ENCODE results near the gene LRRC37A3. TPM values are rescaled to one million over a fixed set of nuclear protein-coding genes. Genes with fewer than 3 reads are reported as not detected.
A peak's percentile ranks its signal among the peaks of the same experiment; 100 is the strongest.
"Not testable (repeated sequence)": the region's sequence is repeated elsewhere in the genome, so short reads cannot be mapped to it uniquely, and the experiment has no call there.

LRRC37A3 gene
- total and polyA plus RNA-seq, 7 donors, result 2.2 to 17.7 (median 4.4) TPM; not detected in 2

GRCh38 chr17:64930374-64930773 is 11.1 kb upstream of the LRRC37A3 start:
- H3K9me3 ChIP-seq; H3K27ac ChIP-seq; intact Hi-C loops (cut with DNase I); H3K27me3 ChIP-seq; H3K4me3 ChIP-seq; DNase-seq; H3K4me1 ChIP-seq; H3K36me3 ChIP-seq: not testable (repeated sequence)
- 88 to 92% methylated on average over 7 of the region's 7 CpGs for WGBS, 2 donors

GRCh38 chr17:64929419-64930209 is 10.3 kb upstream of the LRRC37A3 start:
- not testable (repeated sequence) for DNase-seq, H3K36me3 ChIP-seq, H3K9me3 ChIP-seq, H3K27ac ChIP-seq, H3K4me1 ChIP-seq, H3K27me3 ChIP-seq, H3K4me3 ChIP-seq
- intact Hi-C loops (cut with DNase I), result loop anchor here (5.0 kb wide), 1 partner anchor 208 kb away; the partner anchor contains the start of gene RGS9
- 86 to 87% methylated on average over 6 of the region's 6 CpGs for WGBS, 2 donors

- intact Hi-C loops (cut with DNase I), result loop anchor here (5.0 kb wide), 1 partner anchor 209 kb away; the partner anchor contains the start of gene RGS9
- H3K36me3 ChIP-seq, H3K4me3 ChIP-seq, H3K9me3 ChIP-seq, H3K4me1 ChIP-seq, H3K27ac ChIP-seq, DNase-seq, H3K27me3 ChIP-seq: not testable (repeated sequence)
- 71 to 88% methylated on average over 3 of the region's 3 CpGs for WGBS, 2 donors
Observed at GRCh38 chr17:64928701-64929100, 9.4 kb upstream of the LRRC37A3 start.

GRCh38 chr17:64927444-64927843 is 8.2 kb upstream of the LRRC37A3 start:
- not testable (repeated sequence) for H3K4me1 ChIP-seq, H3K4me3 ChIP-seq, H3K36me3 ChIP-seq, H3K27me3 ChIP-seq, H3K9me3 ChIP-seq, DNase-seq
- 0 to 2% methylated on average over 2 of the region's 2 CpGs for WGBS, 2 donors
- H3K27ac ChIP-seq, result peak overlapping the region in 2 of 4 donors; percentile 29 to 41
- intact Hi-C loops (cut with DNase I), result loop anchor here (5.0 kb wide), 1 partner anchor 210 kb away; the partner anchor contains the start of gene RGS9
- TF ChIP-seq, protein P1, sequence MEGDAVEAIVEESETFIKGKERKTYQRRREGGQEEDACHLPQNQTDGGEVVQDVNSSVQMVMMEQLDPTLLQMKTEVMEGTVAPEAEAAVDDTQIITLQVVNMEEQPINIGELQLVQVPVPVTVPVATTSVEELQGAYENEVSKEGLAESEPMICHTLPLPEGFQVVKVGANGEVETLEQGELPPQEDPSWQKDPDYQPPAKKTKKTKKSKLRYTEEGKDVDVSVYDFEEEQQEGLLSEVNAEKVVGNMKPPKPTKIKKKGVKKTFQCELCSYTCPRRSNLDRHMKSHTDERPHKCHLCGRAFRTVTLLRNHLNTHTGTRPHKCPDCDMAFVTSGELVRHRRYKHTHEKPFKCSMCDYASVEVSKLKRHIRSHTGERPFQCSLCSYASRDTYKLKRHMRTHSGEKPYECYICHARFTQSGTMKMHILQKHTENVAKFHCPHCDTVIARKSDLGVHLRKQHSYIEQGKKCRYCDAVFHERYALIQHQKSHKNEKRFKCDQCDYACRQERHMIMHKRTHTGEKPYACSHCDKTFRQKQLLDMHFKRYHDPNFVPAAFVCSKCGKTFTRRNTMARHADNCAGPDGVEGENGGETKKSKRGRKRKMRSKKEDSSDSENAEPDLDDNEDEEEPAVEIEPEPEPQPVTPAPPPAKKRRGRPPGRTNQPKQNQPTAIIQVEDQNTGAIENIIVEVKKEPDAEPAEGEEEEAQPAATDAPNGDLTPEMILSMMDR (IDR thresholded peaks at IDR 0.05), result peak; percentile 58 to 77 (median 66)

DNA sequence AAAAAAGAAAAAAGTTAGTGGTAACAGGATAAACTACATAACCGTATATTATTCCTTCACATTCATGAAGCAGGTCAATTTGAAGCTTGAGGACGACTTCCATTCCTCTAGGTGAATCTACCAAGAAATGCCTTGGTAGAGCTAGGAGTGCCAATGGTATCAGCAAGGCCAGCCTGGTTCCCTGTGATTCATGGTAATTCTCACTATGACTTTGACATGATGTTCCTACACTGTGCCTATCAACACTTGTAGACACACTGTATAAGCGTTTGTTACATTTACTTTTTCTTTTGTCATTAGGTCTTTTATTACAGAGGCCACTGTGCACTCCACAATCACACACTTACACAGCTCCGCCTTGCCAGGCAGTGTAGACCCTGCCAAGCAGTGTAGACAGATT is 7.2 kb upstream of the LRRC37A3 start:
- not testable (repeated sequence) for H3K9me3 ChIP-seq, H3K27ac ChIP-seq, DNase-seq, H3K4me1 ChIP-seq, H3K27me3 ChIP-seq, H3K36me3 ChIP-seq, H3K4me3 ChIP-seq
- WGBS, 2 donors, result 89 to 90% methylated on average over 4 of the region's 4 CpGs
- intact Hi-C loops (cut with DNase I), result loop anchor here (5.0 kb wide), 1 partner anchor 211 kb away; the partner anchor contains the start of gene RGS9

DNA sequence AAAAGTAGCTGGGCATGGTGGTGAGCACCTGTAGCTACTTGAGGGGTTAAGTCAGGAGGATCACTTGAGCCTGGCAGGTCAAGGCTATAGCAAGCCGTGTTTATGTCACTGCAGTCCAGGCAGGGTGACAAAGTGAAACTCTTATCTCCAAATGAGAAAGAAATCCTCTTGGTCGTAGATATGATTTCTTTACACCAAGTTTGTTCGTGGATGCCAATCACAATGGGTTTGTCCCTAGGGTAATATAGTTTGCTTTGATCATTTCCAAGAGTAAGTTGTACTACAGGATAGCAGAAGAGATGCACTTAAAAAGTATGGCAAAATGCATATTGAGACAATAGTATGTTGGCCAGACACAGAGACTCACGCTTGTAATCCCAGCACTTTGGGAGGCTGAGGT is 6.0 kb upstream of the LRRC37A3 start:
- H3K9me3 ChIP-seq, H3K4me3 ChIP-seq, DNase-seq, H3K27ac ChIP-seq, H3K27me3 ChIP-seq, H3K36me3 ChIP-seq, H3K4me1 ChIP-seq: not testable (repeated sequence)
- intact Hi-C loops (cut with DNase I), result loop anchor here (5.0 kb wide), 1 partner anchor 212 kb away; the partner anchor contains the start of gene RGS9
- 86 to 94% methylated on average over 4 of the region's 4 CpGs for WGBS, 2 donors

DNA sequence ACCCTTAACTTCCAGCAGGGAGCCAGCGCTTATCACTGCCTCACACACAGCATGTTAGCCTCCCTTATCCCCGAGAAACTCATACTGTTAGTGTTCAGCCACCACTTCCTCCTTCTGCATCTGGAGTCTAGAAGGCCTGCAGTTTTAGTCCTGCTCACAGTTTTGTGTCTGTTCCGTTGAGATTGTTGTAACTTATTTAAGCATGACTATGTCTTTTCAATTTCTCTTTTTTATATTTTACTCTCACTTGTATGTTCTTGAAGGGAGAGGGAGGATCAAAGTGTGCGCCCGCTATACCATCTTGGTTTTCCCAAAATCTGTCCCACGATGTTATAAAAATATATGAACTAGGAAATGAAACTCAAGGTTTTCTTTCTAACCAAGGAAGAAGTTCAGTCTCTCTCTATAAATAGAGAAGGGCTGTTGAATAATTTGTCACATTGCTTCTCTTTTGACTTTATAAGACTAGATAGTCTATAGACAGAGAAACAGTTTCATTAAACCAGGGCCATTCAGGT is 3.8 kb upstream of the LRRC37A3 start:
- H3K9me3 ChIP-seq; intact Hi-C loops (cut with DNase I); H3K27me3 ChIP-seq; DNase-seq; H3K27ac ChIP-seq; H3K36me3 ChIP-seq; H3K4me3 ChIP-seq: not testable (repeated sequence)
- WGBS, 2 donors, result 52 to 86% methylated on average over 6 of the region's 6 CpGs
- peaks cover 0 to 14% (median 5%) of the 10 kb centered on the region in 4 donors for H3K4me1 ChIP-seq

DNA sequence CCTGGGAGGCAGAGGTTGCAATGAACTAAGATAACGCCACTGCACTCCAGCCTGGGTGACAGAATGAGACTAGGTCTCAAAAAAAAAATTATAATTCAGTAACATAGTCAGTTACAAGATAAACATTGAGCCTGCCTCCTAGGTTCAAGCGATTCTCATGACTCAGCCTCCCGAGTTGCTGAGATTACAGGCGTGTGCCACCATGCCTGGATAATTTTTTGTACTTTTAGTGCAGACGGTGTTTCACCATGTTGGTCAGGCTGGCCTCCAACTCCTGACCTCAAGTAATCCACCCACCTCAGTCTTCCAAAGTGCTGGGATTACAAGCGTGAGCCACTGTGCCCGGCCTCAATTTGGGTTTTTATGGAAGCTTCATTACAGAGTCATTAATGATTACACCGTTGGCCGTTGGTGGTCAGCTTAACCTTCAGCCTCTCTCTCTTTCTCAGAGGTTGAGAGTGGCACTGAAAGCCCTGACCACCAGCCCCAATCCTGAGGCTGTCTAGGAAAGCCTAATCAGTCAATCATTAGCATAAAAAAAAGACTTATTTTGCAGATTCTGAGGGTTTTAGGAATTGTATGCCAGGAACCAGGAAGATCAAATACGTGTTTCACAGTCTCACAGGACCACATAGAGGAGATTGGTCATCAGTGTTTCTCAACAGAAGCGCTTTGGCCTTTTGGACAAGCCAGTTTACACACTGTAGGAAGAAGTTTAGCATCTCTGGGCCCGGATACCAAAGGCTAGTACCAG is 1.3 kb upstream of the LRRC37A3 start:
- H3K9me3 ChIP-seq, result no peaks in the 10 kb centered on the region
- WGBS, 2 donors, result 88 to 93% methylated on average over 12 of the region's 12 CpGs
- no peaks in the 10 kb centered on the region for H3K36me3 ChIP-seq
- no peak for DNase-seq
- intact Hi-C loops (cut with DNase I), result loop anchor here (2.0 kb wide), 1 partner anchor 40 kb away; no protein-coding TSS in a partner anchor
- no peak overlapping the region for H3K4me3 ChIP-seq
- TF ChIP-seq EP300 (IDR thresholded peaks at IDR 0.05) (no peak), POLR2A (IDR thresholded peaks at IDR 0.05) (no peak), POLR2AphosphoS5 (IDR thresholded peaks at IDR 0.05) (no peak)
- TF ChIP-seq, protein P1 (IDR thresholded peaks at IDR 0.05), result no peak
- no peaks in the 10 kb centered on the region for H3K27me3 ChIP-seq
- H3K27ac ChIP-seq, result peak overlapping the region in 1 of 4 donors; percentile 95
- peaks cover 0 to 12% (median 3%) of the 10 kb centered on the region in 4 donors for H3K4me1 ChIP-seq
